HG03139 (cell line): ENCODE results near the gene FOXE1.

ENCODE experiments used
- ATAC-seq: cut with Tn5 transposase; IDR thresholded peaks from one replicate; pipeline ENCODE4 v1.9.1; 2021; ENCODE audit not compliant: unreplicated experiment

The FOXE1 gene

GRCh38 chr9:97848215-97848479 is 4.9 kb upstream of the FOXE1 start:
- ATAC-seq, result no peak

- ATAC-seq, result no peak
Measured at GRCh38 chr9:97848480-97849237, 4.4 kb upstream of the FOXE1 start.

DNA sequence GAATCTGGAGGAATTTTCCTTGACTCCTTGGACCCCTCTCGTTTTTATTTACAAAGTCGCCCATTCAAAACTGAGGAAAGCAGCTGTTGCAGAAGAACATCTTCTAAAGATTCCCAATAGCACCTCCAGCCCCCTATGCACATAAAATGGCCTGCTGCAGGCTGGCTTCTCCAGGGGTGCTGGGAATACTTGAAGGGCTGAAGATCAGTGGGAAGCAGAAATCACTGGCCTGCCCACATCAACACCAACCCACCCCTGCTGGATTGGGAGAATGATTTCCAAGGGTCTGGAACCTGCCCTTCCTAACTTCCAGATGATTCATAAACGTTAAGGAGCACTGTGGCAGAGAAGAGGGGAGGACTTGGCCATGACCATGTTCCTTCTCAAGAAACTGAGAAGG is 3.0 kb upstream of the FOXE1 start:
- no peak for ATAC-seq

DNA sequence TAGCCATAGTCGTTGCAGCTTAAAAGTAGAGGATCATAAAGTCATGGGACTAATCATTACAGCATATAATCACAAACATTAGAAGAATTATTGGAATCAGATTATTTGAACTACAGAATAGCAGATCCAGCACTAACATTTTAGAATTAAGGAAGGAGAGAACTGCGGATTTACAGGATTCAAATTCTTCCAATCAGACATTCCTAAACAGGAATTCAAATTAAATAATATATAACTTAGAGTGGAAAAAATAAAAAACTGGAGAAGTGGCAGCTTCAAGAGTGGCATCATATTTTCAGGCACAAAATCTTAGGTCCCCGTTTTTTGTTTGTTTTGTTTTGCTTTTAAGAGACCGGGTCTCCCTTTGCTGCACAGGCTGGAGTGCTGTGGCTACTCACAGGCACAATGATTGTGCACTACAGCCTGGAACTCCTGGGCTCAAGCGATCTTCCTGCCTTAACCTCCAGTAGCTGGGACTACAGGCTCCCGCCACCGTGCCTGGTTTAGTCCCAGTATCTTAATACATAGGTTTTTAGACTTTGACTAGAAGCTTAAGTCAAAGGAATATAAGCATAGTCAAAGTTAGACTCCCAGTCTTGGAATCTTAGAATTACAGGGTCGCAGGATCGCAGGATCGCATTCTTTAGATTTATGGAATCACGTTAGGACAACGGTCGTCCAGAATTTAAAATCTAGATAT is 2.1 kb upstream of the FOXE1 start:
- ATAC-seq, result no peak

DNA sequence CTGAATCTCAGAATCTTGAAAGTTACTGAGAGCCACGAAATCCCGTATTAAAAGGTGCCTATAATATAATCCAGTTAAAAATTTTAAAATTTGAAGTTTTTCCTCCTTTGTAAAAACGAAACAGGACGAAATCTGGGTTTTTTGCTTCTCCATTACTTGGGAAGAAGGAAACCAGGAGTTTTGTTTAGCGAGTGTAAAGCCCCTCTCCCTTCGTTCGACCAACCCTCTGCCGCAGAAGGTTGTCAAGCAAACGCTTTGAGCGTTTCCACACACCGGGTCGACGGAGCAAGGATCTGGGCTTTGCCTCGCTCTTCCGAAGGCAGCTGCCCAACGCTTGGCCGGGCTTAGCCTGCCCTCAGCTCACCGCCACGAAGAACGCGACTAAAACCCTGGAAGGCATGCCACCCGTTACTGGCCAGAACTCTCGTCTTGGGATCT is 1.6 kb upstream of the FOXE1 start:
- ATAC-seq, result no peak

DNA sequence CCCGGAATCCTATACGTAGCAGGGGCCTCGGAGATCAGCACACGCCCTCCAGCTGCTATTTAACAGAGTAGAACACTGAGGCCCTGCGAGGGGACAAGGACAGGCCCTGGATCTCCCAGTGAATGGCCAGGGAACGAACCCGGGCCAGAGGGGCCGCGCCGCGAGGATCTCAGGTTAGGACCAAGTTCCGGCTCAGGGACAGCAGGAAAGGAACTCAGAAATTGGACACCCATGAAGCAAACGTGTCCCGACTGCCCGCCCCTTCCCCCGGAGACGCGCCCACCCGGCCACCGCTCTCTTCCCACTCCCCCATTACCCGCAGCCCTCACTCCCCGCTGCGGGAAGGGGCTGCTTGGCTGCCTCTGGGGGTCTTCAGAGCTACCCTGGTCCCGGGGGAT is 1.0 kb upstream of the FOXE1 start:
- ATAC-seq, result no peak

- no peak for ATAC-seq
Measured at GRCh38 chr9:97852399-97853055, 499 bp upstream of the FOXE1 start.

- no peak for ATAC-seq
Measured at GRCh38 chr9:97853844-97854695, 1.0 kb downstream of the FOXE1 start.

- no peak for ATAC-seq
Measured at GRCh38 chr9:97854696-97855485, 1.9 kb downstream of the FOXE1 start.

DNA sequence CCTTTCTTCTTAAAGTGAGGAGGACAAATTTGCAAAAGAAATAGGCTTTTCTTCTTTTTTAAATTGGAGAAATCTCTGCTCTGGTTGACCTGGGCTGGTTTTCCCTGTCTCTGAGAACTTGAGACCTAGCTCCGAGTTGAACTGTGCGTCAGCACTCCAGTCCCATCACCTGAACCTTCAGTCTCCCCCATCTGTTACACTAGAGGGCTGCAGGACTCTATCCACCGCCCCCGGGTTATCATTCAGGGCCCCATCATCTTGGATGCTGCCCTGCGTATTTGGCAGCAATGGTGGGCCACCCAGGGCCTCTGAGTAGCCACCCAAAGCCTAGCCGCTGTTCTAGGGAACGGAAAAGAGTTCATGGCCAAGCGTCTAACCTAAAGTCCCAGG is 2.5 kb downstream of the FOXE1 start:
- no peak for ATAC-seq

DNA sequence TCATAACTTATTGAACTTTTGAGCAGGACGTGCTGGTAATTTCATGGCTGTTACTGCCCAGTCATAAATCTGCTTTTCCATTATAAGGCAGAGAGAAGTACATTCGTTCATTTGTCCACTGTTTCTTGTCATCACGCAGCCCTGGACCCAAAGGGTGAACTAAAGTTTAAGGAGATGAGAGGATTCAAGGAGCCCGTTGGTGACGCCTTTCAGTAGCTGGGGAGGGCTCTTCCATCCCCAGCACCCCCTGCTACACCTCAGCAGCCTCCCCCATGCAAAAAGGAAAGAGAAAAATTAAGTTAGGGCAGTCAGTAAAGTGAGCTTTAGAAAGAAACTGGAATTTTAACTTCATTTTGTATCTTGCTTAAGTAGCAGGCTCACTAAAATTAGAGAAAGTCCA is 2.9 kb downstream of the FOXE1 start:
- no peak for ATAC-seq

DNA sequence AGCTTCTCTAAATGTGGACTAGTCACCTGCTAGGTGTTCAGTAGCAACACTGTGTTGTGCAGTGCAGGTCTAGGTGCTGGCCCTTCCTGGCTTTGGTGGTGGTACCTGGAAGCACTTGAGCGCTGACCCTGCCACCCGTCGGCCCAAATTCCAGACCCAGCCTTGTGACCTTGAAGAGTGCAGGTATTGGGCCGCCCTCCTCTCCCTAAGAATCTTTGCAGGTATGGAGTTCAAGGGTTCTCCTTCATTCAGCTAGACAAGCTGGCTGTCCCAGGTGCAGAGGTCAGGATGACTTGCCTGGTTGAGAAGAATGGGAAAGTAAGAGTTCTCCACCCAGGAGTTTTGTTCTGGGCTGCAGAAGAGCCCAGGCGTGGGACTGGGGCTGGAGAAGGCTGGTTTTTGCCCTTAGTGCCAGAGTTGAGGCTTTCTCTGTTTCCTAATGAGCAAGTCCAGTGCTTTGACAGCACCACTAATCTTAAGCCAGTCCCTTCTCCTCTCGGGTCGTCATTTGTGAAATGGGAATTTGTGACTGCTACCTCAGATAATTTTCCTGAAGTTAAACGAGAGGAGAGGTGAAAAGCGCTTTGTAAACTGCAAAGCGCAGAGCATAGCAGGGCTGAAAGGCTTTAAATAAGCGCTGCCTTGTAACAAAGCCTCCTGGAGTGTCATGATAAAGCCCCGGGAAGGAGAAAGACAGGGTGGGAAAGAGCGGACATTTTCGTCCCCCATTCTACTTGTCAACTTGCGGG is 4.0 kb downstream of the FOXE1 start:
- no peak for ATAC-seq

DNA sequence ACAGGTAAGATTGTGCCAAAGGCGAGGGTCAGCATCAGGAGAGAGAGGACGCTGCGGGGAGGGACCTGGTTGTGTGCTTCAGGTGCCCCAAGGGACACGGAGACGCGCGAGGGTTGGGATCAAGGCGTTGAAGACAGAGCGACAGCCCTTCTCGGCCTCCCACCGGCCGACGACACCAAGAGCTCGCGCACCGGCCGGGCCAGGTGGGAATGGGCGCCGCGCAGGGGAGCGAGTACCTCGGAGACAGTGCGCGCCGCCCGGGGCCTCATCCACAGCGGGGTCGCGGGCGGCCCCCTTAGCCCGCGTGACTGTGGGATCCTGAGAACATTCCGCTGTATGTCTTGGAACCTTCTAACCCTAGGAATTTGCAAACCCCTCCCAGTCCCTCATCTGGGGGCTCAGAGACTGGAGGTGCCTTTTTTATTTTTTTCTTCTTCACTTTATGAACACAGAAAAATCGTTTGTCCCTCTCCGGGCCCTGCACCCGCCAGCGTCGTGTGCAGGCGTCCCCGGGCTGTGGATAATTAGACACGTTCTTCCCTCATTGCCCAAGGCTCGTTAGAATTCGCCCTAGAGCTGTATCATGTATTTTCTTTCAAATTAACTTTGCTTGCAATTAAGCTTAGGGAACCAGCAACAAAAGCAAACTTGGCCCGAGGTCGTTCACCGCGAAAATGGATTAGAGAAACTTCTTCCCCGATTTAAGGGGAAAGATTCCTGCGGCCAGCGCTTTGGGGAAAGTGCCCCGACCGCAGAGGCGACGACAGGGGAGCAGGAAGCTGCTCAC is 4.8 kb downstream of the FOXE1 start:
- no peak for ATAC-seq

GRCh38 chr9:97858393-97858713 is 5.3 kb downstream of the FOXE1 start:
- ATAC-seq, result no peak

- ATAC-seq, result no peak
Measured at GRCh38 chr9:97858826-97859225, 5.8 kb downstream of the FOXE1 start.

GRCh38 chr9:97859346-97859745 is 6.3 kb downstream of the FOXE1 start:
- no peak for ATAC-seq

DNA sequence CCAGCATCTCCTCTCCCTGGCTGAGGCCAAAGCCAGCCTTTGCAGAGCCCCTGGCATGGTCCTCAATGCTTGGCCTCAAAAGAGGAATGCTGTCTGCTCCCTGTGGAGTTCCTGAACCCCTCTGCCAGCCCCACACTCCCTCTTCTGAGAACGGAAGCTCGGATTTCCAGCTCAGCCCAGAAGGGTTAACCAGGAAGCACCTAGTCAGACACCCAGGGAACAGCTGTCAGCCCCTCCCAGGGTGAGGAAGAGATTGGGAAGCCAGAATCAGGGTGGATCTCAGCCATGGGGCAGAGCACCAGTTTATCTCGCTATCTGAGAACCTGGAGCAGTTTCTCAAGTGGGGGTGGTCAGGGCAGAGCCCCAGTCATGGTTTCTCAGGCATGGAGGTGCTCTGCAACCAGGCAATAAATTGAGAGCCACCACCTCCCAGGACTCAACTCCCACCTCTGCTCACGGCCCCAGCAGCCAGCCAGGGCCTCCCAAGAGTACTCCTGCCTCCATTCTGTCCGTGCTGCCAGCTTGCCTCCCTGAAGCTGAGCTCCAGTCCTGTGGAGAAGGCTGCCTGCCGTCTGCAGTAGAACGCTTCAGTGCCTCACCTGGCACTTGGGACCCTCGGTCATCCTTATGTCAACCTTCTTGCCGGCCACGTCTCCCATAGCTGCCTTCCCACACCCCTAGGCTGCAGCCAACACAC is 7.6 kb downstream of the FOXE1 start:
- no peak for ATAC-seq

DNA sequence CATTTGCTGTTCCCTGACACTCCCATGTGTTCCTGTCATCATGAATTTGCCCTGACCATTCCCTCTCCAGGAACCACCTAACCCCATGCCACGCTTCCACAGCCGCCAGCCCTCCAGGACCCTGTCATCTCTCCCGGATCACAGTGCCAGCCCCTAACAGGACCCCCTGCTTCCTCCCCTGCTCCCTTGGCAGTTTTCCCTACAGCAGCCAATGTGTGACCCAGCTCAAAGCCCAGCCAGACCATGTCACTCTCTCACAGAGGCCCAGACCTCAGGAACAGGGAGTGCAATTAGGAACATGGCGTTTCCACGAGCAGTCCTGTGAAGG is 8.1 kb downstream of the FOXE1 start:
- ATAC-seq, result no peak

DNA sequence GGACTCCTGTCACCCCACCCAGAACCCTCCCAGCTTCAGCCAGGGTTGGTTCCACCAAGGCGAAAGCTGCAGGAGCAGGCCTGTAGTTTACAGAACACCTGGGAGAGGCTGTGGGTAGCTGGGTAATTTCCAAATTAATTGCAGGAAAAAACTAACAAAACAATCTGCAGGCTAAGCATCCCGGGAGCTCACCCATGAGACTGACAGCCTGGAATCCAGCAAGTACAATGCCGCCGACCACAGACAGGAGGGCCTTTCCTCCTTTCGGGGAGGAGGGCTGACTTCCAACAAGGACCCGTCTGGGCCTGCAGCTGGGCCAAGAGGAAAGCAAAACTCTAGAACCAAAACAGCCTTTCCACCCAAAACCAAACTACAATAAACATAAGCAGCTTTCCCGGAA is 10.3 kb downstream of the FOXE1 start:
- ATAC-seq, result no peak
